ENCODE data around the gene BEST4.

Gene BEST4

DNA sequence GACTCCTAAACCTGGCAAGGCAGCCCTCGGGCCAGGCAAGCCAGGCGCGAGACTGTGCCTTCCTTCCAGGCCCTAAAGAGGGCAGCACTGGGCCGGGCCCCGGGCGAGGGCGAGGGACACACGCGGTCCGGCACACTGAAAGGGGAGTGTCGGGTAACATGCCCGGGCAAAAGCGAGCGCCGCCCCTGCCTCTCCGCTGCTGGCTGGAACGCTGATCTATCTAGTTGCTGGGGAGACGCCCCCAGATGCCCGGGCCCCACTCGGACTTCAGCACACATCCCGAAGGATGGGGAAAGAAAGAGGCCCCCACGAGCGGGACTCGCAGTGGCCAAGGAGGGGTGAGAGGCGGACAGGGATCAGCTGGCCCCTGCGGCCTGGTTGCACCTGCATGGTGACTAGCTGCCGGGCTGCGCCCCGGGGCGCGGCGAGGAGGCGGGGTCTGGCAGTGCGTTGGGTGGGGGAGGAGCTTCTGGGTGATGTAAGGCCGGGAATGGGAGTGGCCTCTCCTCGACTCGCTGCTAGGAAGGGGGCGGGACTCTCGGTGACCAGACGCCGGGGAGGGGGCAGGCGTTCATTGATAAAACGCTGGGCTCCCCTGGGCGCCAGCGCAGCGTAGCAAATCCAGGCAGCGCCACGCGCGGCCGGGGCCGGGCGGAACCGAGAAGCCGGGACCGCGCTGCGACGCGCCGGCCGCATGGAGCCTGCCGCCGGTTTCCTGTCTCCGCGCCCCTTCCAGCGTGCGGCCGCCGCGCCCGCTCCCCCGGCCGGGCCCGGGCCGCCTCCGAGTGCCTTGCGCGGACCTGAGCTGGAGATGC is 12.0 kb upstream of the BEST4 start, which contains the start of gene PLK3 (continued):
- TF ChIP-seq, protein P1, sequence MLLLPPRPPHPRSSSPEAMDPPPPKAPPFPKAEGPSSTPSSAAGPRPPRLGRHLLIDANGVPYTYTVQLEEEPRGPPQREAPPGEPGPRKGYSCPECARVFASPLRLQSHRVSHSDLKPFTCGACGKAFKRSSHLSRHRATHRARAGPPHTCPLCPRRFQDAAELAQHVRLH (tag by site-specific recombination; IDR thresholded peaks at IDR 0.05): peak; percentile 81
- TF ChIP-seq ZNF221 (tag by site-specific recombination; IDR thresholded peaks at IDR 0.05; ENCODE audit: borderline replicate concordance) (no peak; the same call in 1 of the 2 replicates), ZNF248 (tag by site-specific recombination; IDR thresholded peaks at IDR 0.05) (no peak), ZNF843 (tag by site-specific recombination; IDR thresholded peaks at IDR 0.05) (peak; percentile 79), ZNF837 (tag by site-specific recombination; IDR thresholded peaks at IDR 0.05) (no peak), SP7 (tag by site-specific recombination; IDR thresholded peaks at IDR 0.05) (peak; percentile 88), GLIS1 (tag by site-specific recombination; IDR thresholded peaks at IDR 0.05) (peak; percentile 80), MYNN (tag by site-specific recombination; IDR thresholded peaks at IDR 0.05; ENCODE audit: borderline replicate concordance) (no peak), ZBTB48 (tag by site-specific recombination; IDR thresholded peaks at IDR 0.05) (peak; percentile 90), ZNF623 (tag by site-specific recombination; IDR thresholded peaks at IDR 0.05) (peak; percentile 25; the same call in 1 of the 2 replicates), GLI2 (tag by site-specific recombination; IDR thresholded peaks at IDR 0.05; ENCODE audit: borderline replicate concordance, low read depth) (no peak; the same call in 1 of the 2 replicates), ZSCAN30 (tag by site-specific recombination; IDR thresholded peaks at IDR 0.05) (peak; percentile 81; the same call in 1 of the 2 replicates), WT1 (tag by site-specific recombination; IDR thresholded peaks at IDR 0.05) (peak; percentile 91), ZNF132 (tag by site-specific recombination; IDR thresholded peaks at IDR 0.05; ENCODE audit: borderline replicate concordance) (no peak), ZNF473 (tag by site-specific recombination; IDR thresholded peaks at IDR 0.05) (no peak), ZNF664 (tag by site-specific recombination; IDR thresholded peaks at IDR 0.05) (no peak), ZNF335 (tag by site-specific recombination; conservative IDR thresholded peaks at IDR 0.05) (peak; percentile 62), KLF9 (tag by site-specific recombination; IDR thresholded peaks at IDR 0.05; ENCODE audit: low read depth) (peak; percentile 97), ZBTB1 (tag by site-specific recombination; IDR thresholded peaks at IDR 0.05) (no peak), ZNF155 (tag by site-specific recombination; IDR thresholded peaks at IDR 0.05) (no peak), HOXD13 (CRISPR knock-in tag; IDR thresholded peaks at IDR 0.05; ENCODE audit: borderline replicate concordance) (no peak), SCRT1 (tag by site-specific recombination; IDR thresholded peaks at IDR 0.05; ENCODE audit: borderline replicate concordance) (no peak), ZNF292 (tag by site-specific recombination; IDR thresholded peaks at IDR 0.05; ENCODE audit: borderline replicate concordance, low read depth) (no peak), ZNF169 (tag by site-specific recombination; IDR thresholded peaks at IDR 0.05) (no peak), ZNF114 (tag by site-specific recombination; IDR thresholded peaks at IDR 0.05) (no peak)
- TF ChIP-seq, protein P2, sequence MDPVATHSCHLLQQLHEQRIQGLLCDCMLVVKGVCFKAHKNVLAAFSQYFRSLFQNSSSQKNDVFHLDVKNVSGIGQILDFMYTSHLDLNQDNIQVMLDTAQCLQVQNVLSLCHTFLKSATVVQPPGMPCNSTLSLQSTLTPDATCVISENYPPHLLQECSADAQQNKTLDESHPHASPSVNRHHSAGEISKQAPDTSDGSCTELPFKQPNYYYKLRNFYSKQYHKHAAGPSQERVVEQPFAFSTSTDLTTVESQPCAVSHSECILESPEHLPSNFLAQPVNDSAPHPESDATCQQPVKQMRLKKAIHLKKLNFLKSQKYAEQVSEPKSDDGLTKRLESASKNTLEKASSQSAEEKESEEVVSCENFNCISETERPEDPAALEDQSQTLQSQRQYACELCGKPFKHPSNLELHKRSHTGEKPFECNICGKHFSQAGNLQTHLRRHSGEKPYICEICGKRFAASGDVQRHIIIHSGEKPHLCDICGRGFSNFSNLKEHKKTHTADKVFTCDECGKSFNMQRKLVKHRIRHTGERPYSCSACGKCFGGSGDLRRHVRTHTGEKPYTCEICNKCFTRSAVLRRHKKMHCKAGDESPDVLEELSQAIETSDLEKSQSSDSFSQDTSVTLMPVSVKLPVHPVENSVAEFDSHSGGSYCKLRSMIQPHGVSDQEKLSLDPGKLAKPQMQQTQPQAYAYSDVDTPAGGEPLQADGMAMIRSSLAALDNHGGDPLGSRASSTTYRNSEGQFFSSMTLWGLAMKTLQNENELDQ (tag by site-specific recombination; IDR thresholded peaks at IDR 0.05; ENCODE audit: low read depth): no peak
- TF ChIP-seq, protein P3, sequence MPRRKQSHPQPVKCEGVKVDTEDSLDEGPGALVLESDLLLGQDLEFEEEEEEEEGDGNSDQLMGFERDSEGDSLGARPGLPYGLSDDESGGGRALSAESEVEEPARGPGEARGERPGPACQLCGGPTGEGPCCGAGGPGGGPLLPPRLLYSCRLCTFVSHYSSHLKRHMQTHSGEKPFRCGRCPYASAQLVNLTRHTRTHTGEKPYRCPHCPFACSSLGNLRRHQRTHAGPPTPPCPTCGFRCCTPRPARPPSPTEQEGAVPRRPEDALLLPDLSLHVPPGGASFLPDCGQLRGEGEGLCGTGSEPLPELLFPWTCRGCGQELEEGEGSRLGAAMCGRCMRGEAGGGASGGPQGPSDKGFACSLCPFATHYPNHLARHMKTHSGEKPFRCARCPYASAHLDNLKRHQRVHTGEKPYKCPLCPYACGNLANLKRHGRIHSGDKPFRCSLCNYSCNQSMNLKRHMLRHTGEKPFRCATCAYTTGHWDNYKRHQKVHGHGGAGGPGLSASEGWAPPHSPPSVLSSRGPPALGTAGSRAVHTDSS (tag by site-specific recombination; IDR thresholded peaks at IDR 0.05): no peak
- TF ChIP-seq, protein P4, sequence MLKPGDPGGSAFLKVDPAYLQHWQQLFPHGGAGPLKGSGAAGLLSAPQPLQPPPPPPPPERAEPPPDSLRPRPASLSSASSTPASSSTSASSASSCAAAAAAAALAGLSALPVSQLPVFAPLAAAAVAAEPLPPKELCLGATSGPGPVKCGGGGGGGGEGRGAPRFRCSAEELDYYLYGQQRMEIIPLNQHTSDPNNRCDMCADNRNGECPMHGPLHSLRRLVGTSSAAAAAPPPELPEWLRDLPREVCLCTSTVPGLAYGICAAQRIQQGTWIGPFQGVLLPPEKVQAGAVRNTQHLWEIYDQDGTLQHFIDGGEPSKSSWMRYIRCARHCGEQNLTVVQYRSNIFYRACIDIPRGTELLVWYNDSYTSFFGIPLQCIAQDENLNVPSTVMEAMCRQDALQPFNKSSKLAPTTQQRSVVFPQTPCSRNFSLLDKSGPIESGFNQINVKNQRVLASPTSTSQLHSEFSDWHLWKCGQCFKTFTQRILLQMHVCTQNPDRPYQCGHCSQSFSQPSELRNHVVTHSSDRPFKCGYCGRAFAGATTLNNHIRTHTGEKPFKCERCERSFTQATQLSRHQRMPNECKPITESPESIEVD (tag by site-specific recombination; IDR thresholded peaks at IDR 0.05): no peak
- TF ChIP-seq, protein P5, sequence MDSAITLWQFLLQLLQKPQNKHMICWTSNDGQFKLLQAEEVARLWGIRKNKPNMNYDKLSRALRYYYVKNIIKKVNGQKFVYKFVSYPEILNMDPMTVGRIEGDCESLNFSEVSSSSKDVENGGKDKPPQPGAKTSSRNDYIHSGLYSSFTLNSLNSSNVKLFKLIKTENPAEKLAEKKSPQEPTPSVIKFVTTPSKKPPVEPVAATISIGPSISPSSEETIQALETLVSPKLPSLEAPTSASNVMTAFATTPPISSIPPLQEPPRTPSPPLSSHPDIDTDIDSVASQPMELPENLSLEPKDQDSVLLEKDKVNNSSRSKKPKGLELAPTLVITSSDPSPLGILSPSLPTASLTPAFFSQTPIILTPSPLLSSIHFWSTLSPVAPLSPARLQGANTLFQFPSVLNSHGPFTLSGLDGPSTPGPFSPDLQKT (IDR thresholded peaks at IDR 0.05; ENCODE audit: borderline replicate concordance, low read depth, low read length): no peak
- TF ChIP-seq, protein P6, sequence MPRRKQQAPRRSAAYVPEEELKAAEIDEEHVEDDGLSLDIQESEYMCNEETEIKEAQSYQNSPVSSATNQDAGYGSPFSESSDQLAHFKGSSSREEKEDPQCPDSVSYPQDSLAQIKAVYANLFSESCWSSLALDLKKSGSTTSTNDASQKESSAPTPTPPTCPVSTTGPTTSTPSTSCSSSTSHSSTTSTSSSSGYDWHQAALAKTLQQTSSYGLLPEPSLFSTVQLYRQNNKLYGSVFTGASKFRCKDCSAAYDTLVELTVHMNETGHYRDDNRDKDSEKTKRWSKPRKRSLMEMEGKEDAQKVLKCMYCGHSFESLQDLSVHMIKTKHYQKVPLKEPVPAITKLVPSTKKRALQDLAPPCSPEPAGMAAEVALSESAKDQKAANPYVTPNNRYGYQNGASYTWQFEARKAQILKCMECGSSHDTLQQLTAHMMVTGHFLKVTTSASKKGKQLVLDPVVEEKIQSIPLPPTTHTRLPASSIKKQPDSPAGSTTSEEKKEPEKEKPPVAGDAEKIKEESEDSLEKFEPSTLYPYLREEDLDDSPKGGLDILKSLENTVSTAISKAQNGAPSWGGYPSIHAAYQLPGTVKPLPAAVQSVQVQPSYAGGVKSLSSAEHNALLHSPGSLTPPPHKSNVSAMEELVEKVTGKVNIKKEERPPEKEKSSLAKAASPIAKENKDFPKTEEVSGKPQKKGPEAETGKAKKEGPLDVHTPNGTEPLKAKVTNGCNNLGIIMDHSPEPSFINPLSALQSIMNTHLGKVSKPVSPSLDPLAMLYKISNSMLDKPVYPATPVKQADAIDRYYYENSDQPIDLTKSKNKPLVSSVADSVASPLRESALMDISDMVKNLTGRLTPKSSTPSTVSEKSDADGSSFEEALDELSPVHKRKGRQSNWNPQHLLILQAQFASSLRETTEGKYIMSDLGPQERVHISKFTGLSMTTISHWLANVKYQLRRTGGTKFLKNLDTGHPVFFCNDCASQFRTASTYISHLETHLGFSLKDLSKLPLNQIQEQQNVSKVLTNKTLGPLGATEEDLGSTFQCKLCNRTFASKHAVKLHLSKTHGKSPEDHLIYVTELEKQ (tag by site-specific recombination; IDR thresholded peaks at IDR 0.05; ENCODE audit: borderline replicate concordance): peak; percentile 34; the same call in 1 of the 2 replicates

Measured in HEK293 (cell line).